A549 (cell line): ENCODE results near the gene C4orf51.
A peak's percentile ranks its signal among the peaks of the same experiment; 100 is the strongest.

Experiments used
- CTCF ChIP-seq: fragments of >200 bp; sonication (Bioruptor Twin); formaldehyde crosslinking; IDR thresholded peaks from 3 replicates; pipeline ENCODE4 v1.5.1; 2016
- MAFK ChIP-seq: fragments of 450-650 bp; IDR thresholded peaks from 2 replicates; pipeline ENCODE4 v1.6.1; 2014; ENCODE audit not compliant: partially characterized antibody
- MYC ChIP-seq: IDR thresholded peaks from 2 replicates; pipeline ENCODE4 v1.6.1; 2012; ENCODE audit warnings: mild to moderate bottlenecking, inconsistent platforms, low read length, improper control_type of control experiment, borderline replicate concordance
- POLR2A ChIP-seq: IDR thresholded peaks from 2 replicates; pipeline ENCODE4 v1.6.1; 2012; ENCODE audit warnings: mild to moderate bottlenecking, low read length
- TP53 ChIP-seq: fragments of 250-450 bp; sonication (Bioruptor Pico); IDR thresholded peaks from 2 replicates; pipeline ENCODE4 v1.5.0; 2021; ENCODE audit warnings: mild to moderate bottlenecking, moderate library complexity
- TF ChIP-seq, protein P1 (sequence below): fragments of 250-450 bp; sonication (Bioruptor Pico); IDR thresholded peaks from 2 replicates; pipeline ENCODE4 v1.5.0; 2021; ENCODE audit warnings: mild to moderate bottlenecking, moderate library complexity, borderline replicate concordance

DNA sequence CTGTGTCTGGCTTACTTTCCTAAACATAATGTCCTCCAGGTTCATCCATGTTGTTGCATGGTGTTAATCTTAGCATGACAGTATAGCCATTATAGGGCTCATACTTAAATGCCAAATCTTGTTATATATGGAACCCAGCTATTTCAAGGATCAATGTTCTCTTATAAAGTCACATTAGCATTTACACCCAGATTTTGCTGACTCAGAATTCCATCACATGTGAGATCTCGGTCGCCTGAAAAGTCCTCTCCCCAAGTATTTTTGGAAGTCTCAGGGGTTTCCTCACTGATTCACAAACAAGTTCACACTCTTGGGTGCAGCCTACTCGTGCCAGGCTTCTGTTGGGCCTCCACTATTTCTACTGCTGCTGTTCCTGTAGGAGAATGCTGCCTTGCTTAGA is 19.9 kb upstream of the C4orf51 start:
- TF ChIP-seq CTCF (no peak), TP53 (no peak), MAFK (peak; percentile 71), POLR2A (no peak), MYC (no peak)
- TF ChIP-seq, protein P1, sequence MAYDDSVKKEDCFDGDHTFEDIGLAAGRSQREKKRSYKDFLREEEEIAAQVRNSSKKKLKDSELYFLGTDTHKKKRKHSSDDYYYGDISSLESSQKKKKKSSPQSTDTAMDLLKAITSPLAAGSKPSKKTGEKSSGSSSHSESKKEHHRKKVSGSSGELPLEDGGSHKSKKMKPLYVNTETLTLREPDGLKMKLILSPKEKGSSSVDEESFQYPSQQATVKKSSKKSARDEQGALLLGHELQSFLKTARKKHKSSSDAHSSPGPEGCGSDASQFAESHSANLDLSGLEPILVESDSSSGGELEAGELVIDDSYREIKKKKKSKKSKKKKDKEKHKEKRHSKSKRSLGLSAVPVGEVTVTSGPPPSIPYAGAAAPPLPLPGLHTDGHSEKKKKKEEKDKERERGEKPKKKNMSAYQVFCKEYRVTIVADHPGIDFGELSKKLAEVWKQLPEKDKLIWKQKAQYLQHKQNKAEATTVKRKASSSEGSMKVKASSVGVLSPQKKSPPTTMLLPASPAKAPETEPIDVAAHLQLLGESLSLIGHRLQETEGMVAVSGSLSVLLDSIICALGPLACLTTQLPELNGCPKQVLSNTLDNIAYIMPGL (CRISPR knock-in tag): no peak
